MM.1S (cell line): ENCODE results near the gene EDAR.

Source experiments
- EZH2 ChIP-seq: fragments of 300-600 bp; sonication (generic); optimal IDR thresholded peaks from 2 replicates; pipeline ENCODE3; 2017; ENCODE audit warnings: low read depth, mild to moderate bottlenecking, antibody characterized with exemption, low read length, mixed read lengths
- EZH2phosphoT487 ChIP-seq: fragments of 300-600 bp; sonication (generic); IDR thresholded peaks from 2 replicates; pipeline ENCODE4 v1.6.1; 2018; ENCODE audit warnings: antibody characterized with exemption, low read length
- TF ChIP-seq, protein P1 (sequence below): fragments of 300-600 bp; sonication (generic); IDR thresholded peaks from 2 replicates; pipeline ENCODE4 v1.5.1; 2016; ENCODE audit warnings: antibody characterized with exemption, low read length, mixed read lengths

DNA sequence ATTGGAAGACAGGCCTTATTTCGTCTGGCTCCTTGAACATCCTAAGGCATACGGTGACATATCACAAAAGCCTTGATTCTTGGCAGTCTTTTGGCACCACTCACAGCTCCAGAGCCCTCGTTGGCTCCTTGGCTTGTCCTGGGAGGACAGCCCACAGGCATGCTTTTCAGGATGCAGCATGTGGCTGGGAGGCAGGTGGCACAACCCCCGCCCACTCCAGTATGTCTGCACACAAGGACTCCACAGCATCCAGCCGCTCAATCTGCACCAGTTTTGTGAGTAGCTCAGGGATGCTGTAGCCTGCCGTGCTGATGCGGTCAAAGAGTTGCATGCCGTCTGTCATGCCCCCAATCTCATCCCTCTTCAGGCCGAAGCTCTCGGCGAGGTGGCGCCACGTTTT lies 92.3 kb downstream of the EDAR start:
- TF ChIP-seq, protein P1, sequence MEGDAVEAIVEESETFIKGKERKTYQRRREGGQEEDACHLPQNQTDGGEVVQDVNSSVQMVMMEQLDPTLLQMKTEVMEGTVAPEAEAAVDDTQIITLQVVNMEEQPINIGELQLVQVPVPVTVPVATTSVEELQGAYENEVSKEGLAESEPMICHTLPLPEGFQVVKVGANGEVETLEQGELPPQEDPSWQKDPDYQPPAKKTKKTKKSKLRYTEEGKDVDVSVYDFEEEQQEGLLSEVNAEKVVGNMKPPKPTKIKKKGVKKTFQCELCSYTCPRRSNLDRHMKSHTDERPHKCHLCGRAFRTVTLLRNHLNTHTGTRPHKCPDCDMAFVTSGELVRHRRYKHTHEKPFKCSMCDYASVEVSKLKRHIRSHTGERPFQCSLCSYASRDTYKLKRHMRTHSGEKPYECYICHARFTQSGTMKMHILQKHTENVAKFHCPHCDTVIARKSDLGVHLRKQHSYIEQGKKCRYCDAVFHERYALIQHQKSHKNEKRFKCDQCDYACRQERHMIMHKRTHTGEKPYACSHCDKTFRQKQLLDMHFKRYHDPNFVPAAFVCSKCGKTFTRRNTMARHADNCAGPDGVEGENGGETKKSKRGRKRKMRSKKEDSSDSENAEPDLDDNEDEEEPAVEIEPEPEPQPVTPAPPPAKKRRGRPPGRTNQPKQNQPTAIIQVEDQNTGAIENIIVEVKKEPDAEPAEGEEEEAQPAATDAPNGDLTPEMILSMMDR, result no peak
- TF ChIP-seq EZH2 (no peak), EZH2phosphoT487 (no peak)
